Measurements from ENCODE around the gene TIMELESS.
A peak's percentile ranks its signal among the peaks of the same experiment; 100 is the strongest.
"Not testable (repeated sequence)": the region's sequence is repeated elsewhere in the genome, so short reads cannot be mapped to it uniquely, and the experiment has no call there.

TIMELESS gene

GRCh38 chr12:56448860-56449621 is at the start of gene TIMELESS:
TIMELESS (minus strand) TSS chr12:56449426; CDS start chr12:56434170, 15,256 bp downstream.
- Mint-ChIP-seq H3K4me3 (peak within 1 kb of the TSS; percentile 93), H3K9me3 (ENCODE audit: low read depth) (no peaks in the 10 kb centered on the region), H3K4me1 (ENCODE audit: low read depth) (peaks cover 13% of the 10 kb centered on the region), H3K27ac (peak within 1 kb of the TSS; percentile 95), H3K27me3 (no peaks in the 10 kb centered on the region), H3K36me3 (peaks cover 6% of the 10 kb centered on the region)

GRCh38 chr12:56498126-56498902 is 49.1 kb upstream of the TIMELESS start:
- not testable (repeated sequence) for H3K36me3 Mint-ChIP-seq; H3K27ac Mint-ChIP-seq; H3K4me3 Mint-ChIP-seq; H3K4me1 Mint-ChIP-seq (ENCODE audit: low read depth); H3K9me3 Mint-ChIP-seq (ENCODE audit: low read depth); H3K27me3 Mint-ChIP-seq

GRCh38 chr12:56496704-56497103 is 47.5 kb upstream of the TIMELESS start:
- not testable (repeated sequence) for H3K27ac Mint-ChIP-seq; H3K27me3 Mint-ChIP-seq; H3K4me1 Mint-ChIP-seq (ENCODE audit: low read depth); H3K36me3 Mint-ChIP-seq; H3K9me3 Mint-ChIP-seq (ENCODE audit: low read depth)
- H3K4me3 Mint-ChIP-seq: peak overlapping the region; percentile 56

DNA sequence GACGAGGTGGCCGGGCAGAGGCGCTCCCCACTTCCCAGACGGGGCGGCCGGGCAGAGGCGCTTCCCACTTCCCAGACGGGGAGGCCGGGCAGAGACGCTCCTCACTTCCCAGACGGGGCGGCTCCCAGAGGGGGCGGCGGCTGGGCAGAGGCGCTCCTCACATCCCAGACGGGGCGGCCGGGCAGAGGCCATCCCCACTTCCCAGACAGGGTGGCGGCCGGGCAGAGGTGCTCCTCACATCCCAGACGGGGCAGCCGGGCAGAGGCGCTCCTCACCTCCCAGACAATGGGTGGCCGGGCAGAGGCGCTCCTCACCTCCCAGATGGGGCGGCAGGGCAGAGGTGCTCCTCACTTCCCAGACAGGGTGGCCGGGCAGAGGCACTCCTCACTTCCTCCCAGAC is 45.3 kb upstream of the TIMELESS start:
- H3K9me3 Mint-ChIP-seq (ENCODE audit: low read depth); H3K36me3 Mint-ChIP-seq; H3K27ac Mint-ChIP-seq; H3K27me3 Mint-ChIP-seq; H3K4me3 Mint-ChIP-seq; H3K4me1 Mint-ChIP-seq (ENCODE audit: low read depth): not testable (repeated sequence)

GRCh38 chr12:56494106-56494415 is 44.8 kb upstream of the TIMELESS start:
- not testable (repeated sequence) for H3K4me3 Mint-ChIP-seq; H3K36me3 Mint-ChIP-seq; H3K9me3 Mint-ChIP-seq (ENCODE audit: low read depth); H3K27me3 Mint-ChIP-seq; H3K27ac Mint-ChIP-seq; H3K4me1 Mint-ChIP-seq (ENCODE audit: low read depth)

- not testable (repeated sequence) for H3K27ac Mint-ChIP-seq; H3K4me1 Mint-ChIP-seq (ENCODE audit: low read depth); H3K36me3 Mint-ChIP-seq; H3K4me3 Mint-ChIP-seq; H3K27me3 Mint-ChIP-seq; H3K9me3 Mint-ChIP-seq (ENCODE audit: low read depth)
These were observed 44.3 kb upstream of the TIMELESS start for GRCh38 chr12:56493409-56494105.

DNA sequence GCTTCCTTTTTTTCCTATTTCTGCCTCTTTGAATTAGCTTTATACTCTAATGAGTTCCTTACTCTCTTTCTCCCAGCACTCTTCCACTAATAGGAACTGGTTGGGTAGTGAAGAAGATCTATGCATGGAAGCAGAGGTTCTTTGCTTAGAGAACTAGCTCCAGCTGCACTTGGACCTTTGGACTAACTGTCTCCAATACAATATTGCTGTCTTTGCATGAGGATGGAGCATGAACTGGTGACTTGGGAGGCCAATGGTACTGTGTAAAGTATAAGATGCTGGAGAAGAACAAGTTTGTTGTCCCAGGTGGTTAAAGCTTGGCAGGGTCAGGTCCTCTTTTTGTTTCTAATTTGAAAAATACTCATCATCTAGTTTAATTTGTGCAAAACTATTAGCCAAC is 41.1 kb upstream of the TIMELESS start:
- Mint-ChIP-seq H3K36me3 (no peaks in the 10 kb centered on the region), H3K27ac (no peak overlapping the region), H3K4me1 (ENCODE audit: low read depth) (peaks cover 15% of the 10 kb centered on the region), H3K27me3 (peaks cover 3% of the 10 kb centered on the region), H3K4me3 (no peak overlapping the region), H3K9me3 (ENCODE audit: low read depth) (no peaks in the 10 kb centered on the region)

- Mint-ChIP-seq H3K36me3 (no peaks in the 10 kb centered on the region), H3K4me1 (ENCODE audit: low read depth) (peaks cover 15% of the 10 kb centered on the region), H3K9me3 (ENCODE audit: low read depth) (no peaks in the 10 kb centered on the region), H3K27ac (peak within 1 kb of the TSS; percentile 41), H3K27me3 (peaks cover 3% of the 10 kb centered on the region), H3K4me3 (peak within 1 kb of the TSS; percentile 90)
These were observed 39.1 kb upstream of the TIMELESS start, which contains the start of gene GLS2 for GRCh38 chr12:56488041-56488955. GLS2 (minus strand) TSS chr12:56488161; CDS start chr12:56488118, 43 bp downstream.

- peaks cover 15% of the 10 kb centered on the region for H3K4me1 Mint-ChIP-seq (ENCODE audit: low read depth)
- H3K36me3 Mint-ChIP-seq: no peaks in the 10 kb centered on the region
- no peaks in the 10 kb centered on the region for H3K9me3 Mint-ChIP-seq (ENCODE audit: low read depth)
- H3K27me3 Mint-ChIP-seq: peaks cover 3% of the 10 kb centered on the region
- H3K27ac Mint-ChIP-seq: peak overlapping the region; percentile 41
- peak overlapping the region; percentile 90 for H3K4me3 Mint-ChIP-seq
These were observed 38.3 kb upstream of the TIMELESS start for GRCh38 chr12:56487448-56488040.

GRCh38 chr12:56486694-56487093 is 37.5 kb upstream of the TIMELESS start:
- Mint-ChIP-seq H3K4me1 (ENCODE audit: low read depth) (peaks cover 15% of the 10 kb centered on the region), H3K9me3 (ENCODE audit: low read depth) (no peaks in the 10 kb centered on the region), H3K4me3 (peak overlapping the region; percentile 90), H3K27ac (no peak overlapping the region), H3K27me3 (peaks cover 3% of the 10 kb centered on the region), H3K36me3 (no peaks in the 10 kb centered on the region)

GRCh38 chr12:56484566-56484965 is 35.3 kb upstream of the TIMELESS start:
- Mint-ChIP-seq H3K27ac (no peak overlapping the region), H3K4me1 (ENCODE audit: low read depth) (peaks cover 22% of the 10 kb centered on the region), H3K4me3 (no peak overlapping the region), H3K27me3 (no peaks in the 10 kb centered on the region), H3K9me3 (ENCODE audit: low read depth) (no peaks in the 10 kb centered on the region), H3K36me3 (no peaks in the 10 kb centered on the region)

DNA sequence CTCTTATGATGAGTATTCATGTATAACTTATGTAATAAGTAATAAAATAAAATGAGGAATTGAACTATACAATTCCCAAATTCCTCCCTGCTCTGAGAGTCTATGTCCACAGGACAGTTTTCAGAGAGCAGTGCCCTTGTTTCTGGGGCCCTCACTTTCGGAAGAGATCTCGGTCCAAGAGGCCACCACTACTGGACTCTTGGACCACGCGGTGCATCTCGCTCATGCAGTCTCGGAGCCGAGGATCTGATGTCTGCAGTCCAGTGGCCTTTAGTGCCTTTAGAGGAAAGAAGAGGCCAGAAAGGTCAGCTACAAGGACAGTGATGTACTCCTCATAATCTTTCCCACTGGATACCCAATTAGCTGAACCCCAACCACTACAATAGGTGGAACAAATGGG is 30.4 kb upstream of the TIMELESS start:
- Mint-ChIP-seq H3K36me3 (no peaks in the 10 kb centered on the region), H3K4me1 (ENCODE audit: low read depth) (peaks cover 7% of the 10 kb centered on the region), H3K27me3 (no peaks in the 10 kb centered on the region), H3K27ac (no peak overlapping the region), H3K9me3 (ENCODE audit: low read depth) (no peaks in the 10 kb centered on the region), H3K4me3 (no peak overlapping the region)

DNA sequence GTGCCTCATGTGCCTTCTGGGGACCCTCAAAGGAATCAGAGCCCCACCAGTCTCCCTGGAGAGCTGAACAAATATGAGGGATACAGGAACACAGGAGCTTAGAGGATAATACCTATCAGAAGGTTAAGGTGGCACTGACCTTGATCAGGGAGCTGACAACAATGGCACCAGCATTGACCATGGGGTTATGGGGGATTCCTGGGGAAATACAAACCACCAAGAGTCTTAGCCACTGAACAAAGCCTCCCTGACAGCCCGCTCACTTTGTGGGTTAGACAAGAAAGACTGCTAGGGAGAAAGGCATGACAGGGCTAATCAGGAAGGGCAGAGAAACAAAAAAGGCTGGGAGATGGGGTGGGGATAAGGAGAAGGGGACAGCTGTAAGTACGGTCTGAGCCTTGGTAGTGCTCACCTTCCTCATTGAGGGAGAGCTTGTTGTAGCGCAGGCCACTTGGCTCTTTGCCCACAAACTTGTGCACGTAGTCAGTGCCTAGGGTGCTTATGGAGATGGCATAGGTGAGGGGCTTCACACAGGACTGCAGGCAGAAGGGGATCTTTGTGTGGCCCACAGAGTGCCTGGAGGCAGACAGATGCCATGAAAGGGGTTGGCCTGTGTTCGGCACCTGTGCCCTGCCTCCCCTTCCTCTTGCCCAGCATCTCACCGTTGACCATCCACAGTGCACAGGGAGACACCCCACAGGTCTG is 28.4 kb upstream of the TIMELESS start:
- Mint-ChIP-seq H3K4me3 (no peak overlapping the region), H3K27ac (peak overlapping the region; percentile 34)

DNA sequence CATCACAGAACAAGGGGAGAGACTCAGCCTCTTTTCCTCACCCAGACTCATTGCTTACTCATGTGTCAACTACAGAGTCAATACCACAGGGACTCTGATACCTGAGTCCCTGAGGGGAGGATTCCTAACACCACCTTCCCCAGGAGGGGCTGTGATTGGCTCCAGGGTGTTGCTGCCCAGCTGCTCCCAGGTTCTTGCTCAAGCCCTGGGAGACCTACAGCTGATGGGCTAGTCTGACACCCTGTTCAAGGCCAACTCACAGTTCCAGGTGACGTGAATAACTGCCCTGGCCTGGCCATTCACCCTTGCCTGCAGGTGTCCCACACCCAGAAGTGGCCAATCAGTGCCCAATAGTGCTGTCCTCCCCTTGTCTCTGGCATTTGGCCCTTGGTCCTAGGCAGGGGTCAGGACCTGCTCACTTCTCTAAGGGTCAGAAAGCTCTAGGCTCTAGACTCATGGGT is 27.8 kb upstream of the TIMELESS start:
- H3K4me3 Mint-ChIP-seq: no peak overlapping the region
- no peaks in the 10 kb centered on the region for H3K27me3 Mint-ChIP-seq
- H3K4me1 Mint-ChIP-seq (ENCODE audit: low read depth): peaks cover 11% of the 10 kb centered on the region
- H3K9me3 Mint-ChIP-seq (ENCODE audit: low read depth): no peaks in the 10 kb centered on the region
- H3K36me3 Mint-ChIP-seq: no peaks in the 10 kb centered on the region
- no peak overlapping the region for H3K27ac Mint-ChIP-seq

More for the DNA sequence above, 28.4 kb upstream of the TIMELESS start:
- no peaks in the 10 kb centered on the region for H3K9me3 Mint-ChIP-seq (ENCODE audit: low read depth)
- no peaks in the 10 kb centered on the region for H3K27me3 Mint-ChIP-seq
- H3K4me1 Mint-ChIP-seq (ENCODE audit: low read depth): peaks cover 9% of the 10 kb centered on the region
- H3K36me3 Mint-ChIP-seq: no peaks in the 10 kb centered on the region

Measured in activated naive CD8-positive, alpha-beta T cell (primary cell).